Glutamatergic neuron (in vitro differentiated cells): ENCODE results near the gene TPGS1. TPM values are rescaled to one million over a fixed set of nuclear protein-coding genes. Genes with fewer than 3 reads are reported as not detected.

ENCODE experiments used
- DNase-seq: peaks from one replicate; pipeline ENCODE4 v3.0.0; 2022
- H3K27ac Mint-ChIP-seq: one replicate; pipeline ENCODE4 v1.8.0; 2020; ENCODE audit warnings: mild to moderate bottlenecking, mixed read lengths, inconsistent platforms; ENCODE audit not compliant: unreplicated experiment
- H3K27me3 Mint-ChIP-seq: one replicate; pipeline ENCODE4 v1.8.0; 2020; ENCODE audit warnings: mild to moderate bottlenecking, moderate library complexity, mixed read lengths, inconsistent platforms; ENCODE audit not compliant: unreplicated experiment
- H3K36me3 Mint-ChIP-seq: one replicate; pipeline ENCODE4 v1.8.0; 2020; ENCODE audit warnings: mild to moderate bottlenecking, mixed read lengths, inconsistent platforms; ENCODE audit not compliant: unreplicated experiment
- H3K4me1 Mint-ChIP-seq: one replicate; pipeline ENCODE4 v1.8.0; 2020; ENCODE audit warnings: mild to moderate bottlenecking, low read depth, mixed read lengths, inconsistent platforms; ENCODE audit not compliant: unreplicated experiment
- H3K4me3 Mint-ChIP-seq: one replicate; pipeline ENCODE4 v1.8.0; 2020; ENCODE audit warnings: mild to moderate bottlenecking, mixed read lengths, inconsistent platforms; ENCODE audit not compliant: unreplicated experiment
- H3K9me3 Mint-ChIP-seq: one replicate; pipeline ENCODE4 v1.8.0; 2020; ENCODE audit warnings: mild to moderate bottlenecking, moderate library complexity, mixed read lengths, inconsistent platforms; ENCODE audit not compliant: unreplicated experiment
- CTCF ChIP-seq: fragments of 200-600 bp; sonication (generic); IDR thresholded peaks from one replicate; pipeline ENCODE4 v1.5.0; 2021; ENCODE audit not compliant: partially characterized antibody, unreplicated experiment
- total RNA-seq: library from RNA; stranded (reverse); fragmentation: NEBNext Ultra II Directional; extraction: Animal tissue kit (Norgen Biotek cat#: 25700); gene quantifications from one replicate; pipeline ENCODE4 v1.2.1, GENCODE V29; 2021; ENCODE audit not compliant: unreplicated experiment

Gene TPGS1
- total RNA-seq, 1 donor from 2014 or later = 20.0 TPM

DNA sequence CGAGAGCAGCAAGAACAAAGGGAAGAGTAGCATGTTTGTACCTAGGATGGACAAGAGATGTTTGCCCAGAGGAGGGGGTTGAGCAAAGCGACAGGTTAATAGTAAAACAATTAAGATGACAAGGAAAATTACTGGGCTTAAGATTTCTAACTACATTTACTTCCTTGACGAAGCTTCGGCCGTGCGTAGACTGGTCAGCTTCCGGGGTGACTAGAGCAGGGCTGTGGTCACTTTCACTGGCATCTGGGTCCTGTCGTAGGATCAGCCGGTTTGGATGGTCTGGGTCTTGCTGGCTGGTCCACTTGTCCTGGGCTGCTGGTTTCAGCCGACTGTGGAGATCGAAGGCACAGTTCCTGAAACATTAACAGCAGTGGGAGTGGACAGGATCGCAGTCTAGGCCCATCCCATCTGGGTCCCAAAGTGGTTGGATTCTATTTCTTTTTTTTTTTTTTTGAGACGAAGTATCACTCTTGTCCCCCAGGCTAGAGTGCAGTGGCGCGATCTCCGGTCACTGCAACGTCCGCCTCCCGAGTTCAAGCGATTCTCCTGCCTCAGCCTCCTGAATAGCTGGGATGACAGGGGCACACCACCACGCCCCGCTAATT lies 60.1 kb downstream of the TPGS1 start:
- Mint-ChIP-seq H3K27me3 (peaks cover 13% of the 10 kb centered on the region), H3K4me3 (no peak overlapping the region), H3K27ac (peak overlapping the region; percentile 31), H3K9me3 (peaks cover 22% of the 10 kb centered on the region), H3K36me3 (peaks cover 4% of the 10 kb centered on the region), H3K4me1 (peaks cover 9% of the 10 kb centered on the region)
- TF ChIP-seq CTCF = no peak
- no peak for DNase-seq

Other genes starting within 250 kb of the TPGS1 start
- gene PLPP2, start 216.1 kb upstream of the TPGS1 start, total RNA-seq = 0.64 TPM
- 47.3 TPM for gene MIER2, start 162.7 kb upstream of the TPGS1 start, total RNA-seq
- gene C2CD4C, start 98.3 kb upstream of the TPGS1 start, total RNA-seq = 9.6 TPM
- 343 TPM for gene SHC2, start 46.5 kb upstream of the TPGS1 start, total RNA-seq
- gene MADCAM1, start 11.0 kb upstream of the TPGS1 start, total RNA-seq = 1.7 TPM
- gene CDC34, start 24.3 kb downstream of the TPGS1 start, total RNA-seq = 136 TPM
- 0.47 TPM for gene GZMM, start 36.6 kb downstream of the TPGS1 start, total RNA-seq
- gene BSG, start 65.1 kb downstream of the TPGS1 start, total RNA-seq = 470 TPM
- 33.2 TPM for gene HCN2, start 82.4 kb downstream of the TPGS1 start, total RNA-seq
- gene POLRMT, start 126.0 kb downstream of the TPGS1 start, total RNA-seq = 79.9 TPM
- gene FGF22, start 132.4 kb downstream of the TPGS1 start, total RNA-seq = 1.5 TPM
- 51.7 TPM for gene RNF126, start 155.7 kb downstream of the TPGS1 start, total RNA-seq
- 10.7 TPM for gene FSTL3, start 168.9 kb downstream of the TPGS1 start, total RNA-seq
- gene PRSS57, start 188.0 kb downstream of the TPGS1 start, total RNA-seq = 0.78 TPM
- gene PALM, start 201.4 kb downstream of the TPGS1 start, total RNA-seq = 349 TPM
- 1.1 TPM for gene MISP, start 243.6 kb downstream of the TPGS1 start, total RNA-seq